Endodermal cell (in vitro differentiated cells): ENCODE results near the gene SLC19A1. TPM values are rescaled to one million over a fixed set of nuclear protein-coding genes. Genes with fewer than 3 reads are reported as not detected.
"Not testable (repeated sequence)": the region's sequence is repeated elsewhere in the genome, so short reads cannot be mapped to it uniquely, and the experiment has no call there.

Source experiments
- DNase-seq: peaks from one replicate; pipeline ENCODE4 v3.0.0-alpha.2; 2017
- H3K27ac ChIP-seq: 2 replicates; pipeline ENCODE4 v1.5.1; 2013; ENCODE audit warnings: mild to moderate bottlenecking, low read depth, low read length, moderate library complexity
- H3K27me3 ChIP-seq: 2 replicates; pipeline ENCODE4 v1.6.1; 2013; ENCODE audit warnings: mild to moderate bottlenecking, low read length, moderate library complexity; ENCODE audit not compliant: insufficient read depth, control insufficient read depth, poor library complexity, severe bottlenecking
- H3K36me3 ChIP-seq: 2 replicates; pipeline ENCODE4 v1.7.0; 2013; ENCODE audit warnings: mild to moderate bottlenecking, low read length, moderate library complexity; ENCODE audit not compliant: control insufficient read depth, insufficient read depth
- H3K4me1 ChIP-seq: one replicate; pipeline ENCODE4 v1.7.0; 2013; ENCODE audit warnings: low read length; ENCODE audit not compliant: control insufficient read depth, insufficient read depth
- H3K4me3 ChIP-seq: 2 replicates; pipeline ENCODE4 v1.5.1; 2013; ENCODE audit warnings: mild to moderate bottlenecking, low read length, moderate library complexity
- H3K9ac ChIP-seq: 2 replicates; pipeline ENCODE4 v1.6.1; 2013; ENCODE audit warnings: mild to moderate bottlenecking, low read length, moderate library complexity; ENCODE audit not compliant: poor library complexity, severe bottlenecking; ENCODE audit errors: extremely low read depth
- H3K9me3 ChIP-seq: 2 replicates; pipeline ENCODE4 v1.6.1; 2013; ENCODE audit warnings: mild to moderate bottlenecking, low read length, moderate library complexity; ENCODE audit not compliant: control insufficient read depth
- H3K27ac Mint-ChIP-seq: 2 replicates; pipeline ENCODE4 v1.8.0; 2020; ENCODE audit warnings: mixed read lengths
- H3K27me3 Mint-ChIP-seq: 2 replicates; pipeline ENCODE4 v1.8.0; 2021; ENCODE audit warnings: mild to moderate bottlenecking, mixed read lengths; ENCODE audit not compliant: insufficient read depth
- H3K36me3 Mint-ChIP-seq: 2 replicates; pipeline ENCODE4 v1.8.0; 2020; ENCODE audit warnings: low read depth, mixed read lengths
- H3K4me1 Mint-ChIP-seq: 2 replicates; pipeline ENCODE4 v1.8.0; 2020; ENCODE audit warnings: mixed read lengths
- H3K4me3 Mint-ChIP-seq: 2 replicates; pipeline ENCODE4 v1.8.0; 2020; ENCODE audit warnings: mild to moderate bottlenecking, moderate library complexity, mixed read lengths
- H3K9me3 Mint-ChIP-seq: 2 replicates; pipeline ENCODE4 v1.8.0; 2020; ENCODE audit warnings: mild to moderate bottlenecking, mixed read lengths
- CTCF ChIP-seq: fragments of 200-600 bp; sonication (generic); conservative IDR thresholded peaks from 2 replicates; pipeline ENCODE4 v1.5.0; 2021; ENCODE audit warnings: antibody characterized with exemption, mild to moderate bottlenecking
- WGBS, 2 experiments: methylation state at CpG; one replicate each; pipeline versions ENCODE4 v1.1.5 to v1.1.7; 2013; ENCODE audit warnings: missing lambda C conversion rate in 2 of 2, mixed read lengths in 1 of 2; ENCODE audit not compliant: insufficient coverage in 1 of 2, insufficient read length in 1 of 2; 5-methylcytosine and 5-hydroxymethylcytosine counted together
- total RNA-seq, 2 donors: library from RNA; stranded (reverse); fragmentation: NEBNext Ultra II Directional in 1 of 2; extraction: Animal tissue kit (Norgen Biotek cat#: 25700) in 1 of 2; gene quantifications; 2 replicates in 1 of 2; 3 replicates in 1 of 2; pipeline ENCODE4 v1.2.1, GENCODE V29; 2021

The SLC19A1 gene
- total RNA-seq, 2 donors from 2014 or later = 28.8 to 29.4 TPM

GRCh38 chr21:45527151-45527999 is 14.9 kb downstream of the SLC19A1 start:
- H3K36me3 Mint-ChIP-seq = peaks cover 33% of the 10 kb centered on the region
- 92 to 96% methylated on average over 13 to 19 of the region's 19 CpGs for WGBS, 2 experiments
- not testable (repeated sequence) for H3K9me3 ChIP-seq, H3K4me1 Mint-ChIP-seq, H3K4me1 ChIP-seq, H3K9me3 Mint-ChIP-seq, H3K27ac ChIP-seq, H3K9ac ChIP-seq, H3K27me3 ChIP-seq, H3K4me3 ChIP-seq, H3K27me3 Mint-ChIP-seq, H3K4me3 Mint-ChIP-seq
- DNase-seq = peak; percentile 87
- H3K27ac Mint-ChIP-seq = peak overlapping the region; percentile 58
- H3K36me3 ChIP-seq = peaks cover 24% of the 10 kb centered on the region
- TF ChIP-seq CTCF = peak; percentile 49

DNA sequence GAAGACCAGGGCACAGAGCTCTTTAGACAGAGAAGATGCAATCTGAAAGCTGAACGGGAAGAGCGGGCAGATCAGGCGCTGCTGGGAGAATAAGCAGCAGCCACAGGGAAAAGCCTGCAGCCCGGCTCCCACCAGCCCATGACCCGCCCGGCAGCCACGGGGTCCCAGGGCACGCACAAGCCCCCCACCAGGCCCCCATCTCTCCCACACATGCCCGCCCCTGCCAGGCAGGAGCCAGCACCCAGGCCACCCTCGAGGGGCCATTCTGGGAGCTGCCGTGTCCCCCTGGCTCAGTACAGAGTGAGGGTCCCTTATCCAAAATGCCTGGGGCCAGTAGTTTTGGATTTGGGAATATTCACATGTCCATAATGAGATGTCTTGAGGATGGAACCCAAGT is 16.3 kb downstream of the SLC19A1 start:
- Mint-ChIP-seq H3K36me3 (peaks cover 43% of the 10 kb centered on the region), H3K27ac (no peak overlapping the region), H3K9me3 (peaks cover 10% of the 10 kb centered on the region), H3K27me3 (no peaks in the 10 kb centered on the region), H3K4me3 (no peak overlapping the region), H3K4me1 (no peaks in the 10 kb centered on the region)
- peaks cover 37% of the 10 kb centered on the region for H3K36me3 ChIP-seq
- H3K27me3 ChIP-seq = no peaks in the 10 kb centered on the region
- H3K9me3 ChIP-seq = peaks cover 14% of the 10 kb centered on the region
- H3K27ac ChIP-seq = no peak overlapping the region
- H3K9ac ChIP-seq = no peak overlapping the region
- WGBS, 2 experiments = 94 to 98% methylated on average over 6 to 11 of the region's 11 CpGs
- peak; percentile 24 for DNase-seq
- no peaks in the 10 kb centered on the region for H3K4me1 ChIP-seq
- H3K4me3 ChIP-seq = no peak overlapping the region
- no peak for TF ChIP-seq CTCF

GRCh38 chr21:45525153-45525909 is 16.9 kb downstream of the SLC19A1 start:
- Histone ChIP-seq H3K4me1 (no peaks in the 10 kb centered on the region), H3K27me3 (no peaks in the 10 kb centered on the region), H3K4me3 (no peak overlapping the region), H3K9ac (no peak overlapping the region), H3K36me3 (peaks cover 41% of the 10 kb centered on the region), H3K9me3 (peaks cover 20% of the 10 kb centered on the region), H3K27ac (no peak overlapping the region)
- WGBS, 2 experiments = 94 to 98% methylated on average over 23 to 29 of the region's 29 CpGs
- TF ChIP-seq CTCF = no peak
- DNase-seq = peak; percentile 33
- Mint-ChIP-seq H3K4me1 (no peaks in the 10 kb centered on the region), H3K36me3 (peaks cover 49% of the 10 kb centered on the region), H3K4me3 (no peak overlapping the region), H3K27ac (no peak overlapping the region), H3K9me3 (peaks cover 16% of the 10 kb centered on the region), H3K27me3 (no peaks in the 10 kb centered on the region)
